Measurements from ENCODE around the gene PID1. TPM values are rescaled to one million over a fixed set of nuclear protein-coding genes. Genes with fewer than 3 reads are reported as not detected.

The PID1 gene
- total RNA-seq, 3 donors from 2014 or later, result 13.5 to 60.3 (median 42.0) TPM

DNA sequence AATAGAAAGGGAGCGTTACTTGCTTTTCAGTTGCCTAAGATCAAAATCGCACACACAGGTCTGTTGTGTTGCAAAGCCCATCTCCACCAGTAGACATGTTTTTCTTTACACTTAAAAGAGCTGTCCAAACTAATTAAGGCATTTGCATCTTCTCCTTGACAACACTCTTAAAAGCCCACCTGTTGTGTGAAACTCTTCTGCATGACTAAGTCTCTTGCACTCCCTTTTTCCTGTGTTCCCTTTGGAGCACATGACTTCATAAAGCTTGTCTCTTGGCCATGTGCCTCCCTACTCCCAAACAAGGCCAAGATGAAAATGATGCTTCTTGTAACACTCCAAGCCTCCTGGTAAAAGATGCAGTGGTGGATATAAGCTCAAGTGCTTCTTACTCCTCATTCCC, 26.1 kb downstream of the PID1 start:
- intact Hi-C loops (cut with DNase I; ENCODE audit: low total_unique reads), result no loop called here
- no peak for DNase-seq (ENCODE audit: low spot score in 2 of 2)
- Histone ChIP-seq H3K36me3 (no peaks in the 10 kb centered on the region), H3K27ac (no peak overlapping the region), H3K27me3 (no peaks in the 10 kb centered on the region), H3K4me1 (no peaks in the 10 kb centered on the region), H3K9me3 (peaks cover 3 to 32% of the 10 kb centered on the region in 2 donors), H3K4me3 (no peak overlapping the region)
- TF ChIP-seq, protein P1, sequence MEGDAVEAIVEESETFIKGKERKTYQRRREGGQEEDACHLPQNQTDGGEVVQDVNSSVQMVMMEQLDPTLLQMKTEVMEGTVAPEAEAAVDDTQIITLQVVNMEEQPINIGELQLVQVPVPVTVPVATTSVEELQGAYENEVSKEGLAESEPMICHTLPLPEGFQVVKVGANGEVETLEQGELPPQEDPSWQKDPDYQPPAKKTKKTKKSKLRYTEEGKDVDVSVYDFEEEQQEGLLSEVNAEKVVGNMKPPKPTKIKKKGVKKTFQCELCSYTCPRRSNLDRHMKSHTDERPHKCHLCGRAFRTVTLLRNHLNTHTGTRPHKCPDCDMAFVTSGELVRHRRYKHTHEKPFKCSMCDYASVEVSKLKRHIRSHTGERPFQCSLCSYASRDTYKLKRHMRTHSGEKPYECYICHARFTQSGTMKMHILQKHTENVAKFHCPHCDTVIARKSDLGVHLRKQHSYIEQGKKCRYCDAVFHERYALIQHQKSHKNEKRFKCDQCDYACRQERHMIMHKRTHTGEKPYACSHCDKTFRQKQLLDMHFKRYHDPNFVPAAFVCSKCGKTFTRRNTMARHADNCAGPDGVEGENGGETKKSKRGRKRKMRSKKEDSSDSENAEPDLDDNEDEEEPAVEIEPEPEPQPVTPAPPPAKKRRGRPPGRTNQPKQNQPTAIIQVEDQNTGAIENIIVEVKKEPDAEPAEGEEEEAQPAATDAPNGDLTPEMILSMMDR (IDR thresholded peaks at IDR 0.05), result no peak
- TF ChIP-seq POLR2A (IDR thresholded peaks at IDR 0.05) (no peak), POLR2AphosphoS5 (IDR thresholded peaks at IDR 0.05) (no peak)

- H3K27ac ChIP-seq, result no peak overlapping the region
- H3K4me3 ChIP-seq, result no peak overlapping the region
- no peaks in the 10 kb centered on the region for H3K4me1 ChIP-seq
- H3K27me3 ChIP-seq, result no peaks in the 10 kb centered on the region
- peaks cover 3 to 32% of the 10 kb centered on the region in 2 donors for H3K9me3 ChIP-seq
- no peak for TF ChIP-seq POLR2A (IDR thresholded peaks at IDR 0.05)
- TF ChIP-seq, protein P1 (IDR thresholded peaks at IDR 0.05), result no peak
- no peak for TF ChIP-seq POLR2AphosphoS5 (IDR thresholded peaks at IDR 0.05)
- H3K36me3 ChIP-seq, result no peaks in the 10 kb centered on the region
- intact Hi-C loops (cut with DNase I; ENCODE audit: low total_unique reads), result no loop called here
- DNase-seq (ENCODE audit: low spot score in 2 of 2), result no peak
Measured at GRCh38 chr2:229243890-229244560, 27.1 kb downstream of the PID1 start.

DNA sequence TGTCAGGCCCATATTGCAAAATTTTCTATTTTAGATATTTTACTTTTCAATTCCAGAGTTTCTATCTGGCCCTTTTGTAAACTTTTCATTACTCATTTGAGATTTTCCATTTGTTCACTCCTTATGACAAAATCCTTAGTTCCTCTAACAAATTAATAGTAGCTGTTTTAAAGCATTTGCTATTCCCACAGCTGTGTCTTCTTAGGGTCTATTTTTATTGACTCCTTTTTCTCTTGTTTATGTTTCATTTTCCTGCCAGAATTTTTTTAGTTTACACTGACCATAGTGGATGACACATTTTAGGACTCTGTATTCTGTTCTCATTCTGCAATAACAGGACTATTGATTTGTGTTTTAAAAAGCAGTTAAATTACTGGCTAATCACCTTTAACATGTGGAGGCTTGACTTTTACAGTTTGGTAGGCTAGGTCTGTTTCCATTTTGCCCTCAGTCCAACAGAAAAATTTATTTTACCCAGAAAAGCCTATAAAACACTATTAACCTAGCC, 30.0 kb downstream of the PID1 start:
- no peaks in the 10 kb centered on the region for H3K36me3 ChIP-seq
- TF ChIP-seq, protein P1 (IDR thresholded peaks at IDR 0.05), result no peak
- TF ChIP-seq POLR2AphosphoS5 (IDR thresholded peaks at IDR 0.05) (no peak), POLR2A (IDR thresholded peaks at IDR 0.05) (no peak)
- H3K27ac ChIP-seq, result no peak overlapping the region
- H3K27me3 ChIP-seq, result no peaks in the 10 kb centered on the region
- no peak for DNase-seq (ENCODE audit: low spot score in 2 of 2)
- peaks cover 3 to 32% of the 10 kb centered on the region in 2 donors for H3K9me3 ChIP-seq
- H3K4me1 ChIP-seq, result no peaks in the 10 kb centered on the region
- intact Hi-C loops (cut with DNase I; ENCODE audit: low total_unique reads), result no loop called here
- no peak overlapping the region for H3K4me3 ChIP-seq

GRCh38 chr2:229239021-229239420, 32.1 kb downstream of the PID1 start:
- no peak overlapping the region for H3K27ac ChIP-seq

GRCh38 chr2:229237270-229237669, 33.8 kb downstream of the PID1 start:
- Histone ChIP-seq H3K9me3 (peaks cover 3 to 21% of the 10 kb centered on the region in 2 donors), H3K27ac (no peak overlapping the region)
- no peak for TF ChIP-seq POLR2A (IDR thresholded peaks at IDR 0.05)
- TF ChIP-seq, protein P1 (IDR thresholded peaks at IDR 0.05), result no peak
- no peak for TF ChIP-seq POLR2AphosphoS5 (IDR thresholded peaks at IDR 0.05)

More at GRCh38 chr2:229239021-229239420, 32.1 kb downstream of the PID1 start:
- H3K4me3 ChIP-seq, result no peak overlapping the region
- H3K36me3 ChIP-seq, result no peaks in the 10 kb centered on the region
- no peaks in the 10 kb centered on the region for H3K4me1 ChIP-seq
- no peak for TF ChIP-seq POLR2AphosphoS5 (IDR thresholded peaks at IDR 0.05)
- no peak for TF ChIP-seq POLR2A (IDR thresholded peaks at IDR 0.05)
- TF ChIP-seq, protein P1 (IDR thresholded peaks at IDR 0.05), result no peak
- no peaks in the 10 kb centered on the region for H3K27me3 ChIP-seq
- intact Hi-C loops (cut with DNase I; ENCODE audit: low total_unique reads), result no loop called here
- DNase-seq (ENCODE audit: low spot score in 2 of 2), result no peak
- H3K9me3 ChIP-seq, result peaks cover 3 to 32% of the 10 kb centered on the region in 2 donors

More at GRCh38 chr2:229237270-229237669, 33.8 kb downstream of the PID1 start:
- intact Hi-C loops (cut with DNase I; ENCODE audit: low total_unique reads), result no loop called here
- Histone ChIP-seq H3K4me1 (no peaks in the 10 kb centered on the region), H3K27me3 (no peaks in the 10 kb centered on the region), H3K36me3 (no peaks in the 10 kb centered on the region), H3K4me3 (no peak overlapping the region)
- no peak for DNase-seq (ENCODE audit: low spot score in 2 of 2)
